ENCODE data around the gene SHD. TPM values are rescaled to one million over a fixed set of nuclear protein-coding genes. Genes with fewer than 3 reads are reported as not detected.
"Not testable (repeated sequence)": the region's sequence is repeated elsewhere in the genome, so short reads cannot be mapped to it uniquely, and the experiment has no call there.

SHD gene
- total and polyA plus RNA-seq, 2 of the 13 experiments (the other 11 are each of a cell fraction or from before 2014, with no cell fraction given): 0.11 to 0.20 TPM

GRCh38 chr19:4284974-4285373, 5.9 kb downstream of the SHD start (continued):
- TF ChIP-seq PAXIP1 (CRISPR knock-in tag; conservative IDR thresholded peaks at IDR 0.05): no peak

GRCh38 chr19:4286141-4286540, 7.1 kb downstream of the SHD start:
- FAIRE-seq; ATAC-seq; intact Hi-C loops (cut with micrococcal nuclease; ENCODE audit: unreplicated experiment); BruUV-seq (replicated peaks); POLR2A ChIA-PET; H4K20me1 ChIP-seq (ENCODE audit: insufficient read depth, low read length); H3K79me2 ChIP-seq (ENCODE audit: insufficient read depth, low read length); H3K27ac ChIP-seq (ENCODE audit: extremely low read length, insufficient read depth, low read length); CTCF ChIA-PET (ENCODE audit: low intra/inter-chr PET ratio, low total read pairs); H3K36me3 ChIP-seq (replicated peaks in 1 of 2; ENCODE audit: control insufficient read depth in 1 of 2, insufficient read depth in 2 of 2, low read length in 2 of 2); H2AFZ ChIP-seq (ENCODE audit: low read length); H3K9ac ChIP-seq (ENCODE audit: insufficient read depth, low read depth, low read length); DNase-seq (ENCODE audit: low spot score); H3K9me3 ChIP-seq (ENCODE audit: low read length); H3K4me3 ChIP-seq (replicated peaks in 1 of 3; ENCODE audit: insufficient read depth in 1 of 3, low read depth in 2 of 3, low read length in 3 of 3); H3K4me2 ChIP-seq (ENCODE audit: low read depth, low read length); in situ Hi-C loops (cut with HindIII; ENCODE audit: extremely low pct_ligation_motif_present, low pct_unique_long_range_greater_than_20kb): not testable (repeated sequence)
- H3K4me1 ChIP-seq (ENCODE audit: insufficient read depth, low read length): peaks cover 24% of the 10 kb centered on the region
- WGBS (ENCODE audit: low lambda C conversion rate): 87% methylated on average over 4 of the region's 4 CpGs
- H3K27me3 ChIP-seq (ENCODE audit: control insufficient read depth in 1 of 2, insufficient read depth in 2 of 2, low read length in 2 of 2): peaks cover 0 to 14% of the 10 kb centered on the region in 2 experiments; a peak in 4 of 5 replicates

- H2AFZ ChIP-seq (ENCODE audit: low read length): no peak overlapping the region
- no peak overlapping the region for H3K4me3 ChIP-seq (replicated peaks in 1 of 3; ENCODE audit: insufficient read depth in 1 of 3, low read depth in 2 of 3, low read length in 3 of 3)
- TF ChIP-seq RXRB (CRISPR knock-in tag; IDR thresholded peaks at IDR 0.05; ENCODE audit: borderline replicate concordance) (no peak), FOSL2 (CRISPR knock-in tag; IDR thresholded peaks at IDR 0.05) (peak; percentile 34; the same call in 1 of the 2 replicates)
- H3K9me3 ChIP-seq (ENCODE audit: low read length): no peaks in the 10 kb centered on the region
- no peak for FAIRE-seq
- POLR2A ChIA-PET: no interaction called here
- H3K27me3 ChIP-seq (ENCODE audit: control insufficient read depth in 1 of 2, insufficient read depth in 2 of 2, low read length in 2 of 2): peaks cover 0 to 3% of the 10 kb centered on the region in 2 experiments; a peak in 1 of 5 replicates
- ATAC-seq: no peak
- CTCF ChIA-PET (ENCODE audit: low intra/inter-chr PET ratio, low total read pairs): no interaction called here
- no peaks in the 10 kb centered on the region for H4K20me1 ChIP-seq (ENCODE audit: insufficient read depth, low read length)
- no peak overlapping the region for H3K27ac ChIP-seq (ENCODE audit: extremely low read length, insufficient read depth, low read length)
- BruUV-seq (replicated peaks): no TSS peak
- no peak for DNase-seq (ENCODE audit: low spot score)
- H3K9ac ChIP-seq (ENCODE audit: insufficient read depth, low read depth, low read length): no peak overlapping the region
- H3K4me1 ChIP-seq (ENCODE audit: insufficient read depth, low read length): peaks cover 24% of the 10 kb centered on the region
- no peaks in the 10 kb centered on the region for H3K79me2 ChIP-seq (ENCODE audit: insufficient read depth, low read length)
- no peaks in the 10 kb centered on the region for H3K36me3 ChIP-seq (replicated peaks in 1 of 2; ENCODE audit: control insufficient read depth in 1 of 2, insufficient read depth in 2 of 2, low read length in 2 of 2)
- intact Hi-C loops (cut with micrococcal nuclease; ENCODE audit: unreplicated experiment) (no loop called here), in situ Hi-C loops (cut with HindIII; ENCODE audit: extremely low pct_ligation_motif_present, low pct_unique_long_range_greater_than_20kb) (no loop called here)
- WGBS (ENCODE audit: low lambda C conversion rate): 54% methylated on average over 16 of the region's 16 CpGs
- no peak overlapping the region for H3K4me2 ChIP-seq (ENCODE audit: low read depth, low read length)
Observed at GRCh38 chr19:4288091-4288777, 9.2 kb downstream of the SHD start.
